GM18861 (cell line): ENCODE results near the gene RAD23B.
"Not testable (repeated sequence)": the region's sequence is repeated elsewhere in the genome, so short reads cannot be mapped to it uniquely, and the experiment has no call there.

Source experiments
- ATAC-seq: cut with Tn5 transposase; IDR thresholded peaks from one replicate; pipeline ENCODE4 v1.9.1; 2021; ENCODE audit not compliant: unreplicated experiment

Gene RAD23B

GRCh38 chr9:107292821-107293542, 9.9 kb downstream of the RAD23B start:
- ATAC-seq, result no peak

DNA sequence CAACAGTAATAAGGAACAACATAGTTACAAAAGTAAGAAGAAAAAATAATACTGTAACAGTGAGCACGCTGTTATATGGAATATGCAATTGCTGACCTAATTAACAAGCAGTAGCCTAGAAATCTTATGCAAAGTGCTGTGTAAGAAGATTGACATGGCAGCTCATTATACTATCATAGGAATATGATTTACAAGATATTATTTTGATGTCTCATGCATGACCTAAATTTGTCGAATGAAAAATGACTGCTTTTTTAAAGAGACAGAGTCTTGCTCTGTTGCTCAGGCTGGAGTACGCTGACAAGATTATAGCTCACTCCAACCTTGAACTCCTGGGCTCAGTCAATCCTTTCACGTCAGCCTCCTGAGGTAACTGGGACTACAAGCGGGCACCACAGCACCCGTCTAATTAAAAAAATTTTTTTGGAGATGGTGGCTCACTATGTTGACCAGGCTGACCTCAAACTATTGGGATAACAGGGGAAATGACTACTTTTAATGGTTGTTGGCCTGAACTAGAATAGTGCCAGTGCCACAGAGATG, 10.5 kb downstream of the RAD23B start:
- no peak for ATAC-seq

DNA sequence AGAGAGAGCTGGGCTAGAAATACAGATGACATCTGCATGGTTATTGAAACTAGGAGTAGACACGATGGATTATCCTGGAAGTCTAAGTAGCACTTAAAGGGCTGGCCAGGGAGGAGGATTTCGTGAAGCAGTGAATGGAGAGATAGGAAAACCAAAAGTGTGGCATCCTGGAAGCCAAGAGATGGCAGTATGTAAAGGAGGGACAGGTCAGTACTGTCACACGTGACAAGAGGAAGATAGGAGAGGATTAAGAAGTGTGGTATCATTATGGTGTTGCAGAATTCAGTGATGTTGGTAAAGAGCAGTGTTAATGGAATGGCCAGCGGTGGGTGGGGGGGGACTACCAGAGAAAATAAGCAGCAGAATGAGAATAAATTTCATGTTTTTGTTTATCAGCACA, 11.7 kb downstream of the RAD23B start:
- no peak for ATAC-seq

DNA sequence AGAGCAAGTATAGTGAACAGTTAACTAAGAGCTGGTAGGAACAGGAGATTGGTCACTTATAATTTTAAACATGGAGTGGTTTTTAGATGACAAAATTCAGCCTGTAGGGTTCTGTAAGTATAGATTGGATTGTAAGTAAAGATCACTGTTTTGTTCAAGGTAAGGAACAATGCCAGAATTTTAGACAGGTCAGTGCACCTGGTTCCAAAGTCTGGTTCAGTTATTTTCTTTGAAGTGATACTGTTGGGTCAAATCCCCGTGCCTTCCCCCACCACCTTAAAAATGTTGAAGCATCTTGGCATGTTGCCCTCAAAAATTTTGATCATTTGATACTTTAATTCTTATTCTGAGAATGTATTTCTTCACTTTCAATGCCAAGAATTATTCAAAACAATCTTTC, 12.9 kb downstream of the RAD23B start:
- no peak for ATAC-seq

DNA sequence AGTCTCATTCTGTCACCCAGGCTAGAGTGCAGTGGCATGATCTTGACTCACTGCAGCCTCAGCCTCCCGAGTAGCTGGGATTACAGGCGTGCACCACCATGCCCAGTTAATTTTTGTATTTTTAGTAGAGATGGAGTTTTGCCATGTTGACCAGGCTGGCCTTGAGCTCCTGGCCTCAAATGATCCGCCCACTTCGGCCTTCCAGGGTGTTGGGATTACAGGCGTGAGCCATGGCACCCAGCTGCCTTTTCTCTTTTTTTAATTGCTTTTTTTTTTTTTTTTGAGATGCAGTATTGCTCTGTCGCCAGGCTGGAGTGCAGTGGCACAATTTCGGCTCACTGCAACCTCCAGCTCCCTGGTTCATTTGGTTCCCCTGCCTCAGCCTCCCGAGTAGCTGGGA, 13.5 kb downstream of the RAD23B start:
- not testable (repeated sequence) for ATAC-seq

GRCh38 chr9:107299437-107299836, 16.4 kb downstream of the RAD23B start:
- ATAC-seq, result no peak

- no peak for ATAC-seq
Observed at GRCh38 chr9:107306308-107306707, 23.2 kb downstream of the RAD23B start.

- no peak for ATAC-seq
Observed at GRCh38 chr9:107307331-107307730, 24.3 kb downstream of the RAD23B start.

GRCh38 chr9:107308461-107308860, 25.4 kb downstream of the RAD23B start:
- no peak for ATAC-seq

DNA sequence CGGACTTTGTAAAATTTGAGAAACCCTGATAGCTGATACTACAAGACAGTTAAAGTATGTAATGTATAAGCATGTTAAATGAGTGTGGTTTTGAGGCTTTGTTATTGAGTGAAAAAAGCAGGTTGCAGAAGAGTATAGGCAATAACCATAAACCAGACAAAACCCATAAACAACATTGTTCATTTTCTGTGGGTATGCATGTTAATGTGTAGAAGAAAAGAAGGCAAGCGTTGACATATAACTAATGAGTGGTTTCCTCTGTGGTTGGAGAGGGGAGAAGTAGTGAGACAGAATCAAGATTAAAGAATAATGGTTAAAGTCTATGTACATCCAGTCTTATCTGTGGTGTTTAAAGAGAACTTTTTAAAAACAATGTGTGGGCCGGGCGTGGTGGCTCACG, 26.2 kb downstream of the RAD23B start:
- peak; percentile 94 for ATAC-seq

DNA sequence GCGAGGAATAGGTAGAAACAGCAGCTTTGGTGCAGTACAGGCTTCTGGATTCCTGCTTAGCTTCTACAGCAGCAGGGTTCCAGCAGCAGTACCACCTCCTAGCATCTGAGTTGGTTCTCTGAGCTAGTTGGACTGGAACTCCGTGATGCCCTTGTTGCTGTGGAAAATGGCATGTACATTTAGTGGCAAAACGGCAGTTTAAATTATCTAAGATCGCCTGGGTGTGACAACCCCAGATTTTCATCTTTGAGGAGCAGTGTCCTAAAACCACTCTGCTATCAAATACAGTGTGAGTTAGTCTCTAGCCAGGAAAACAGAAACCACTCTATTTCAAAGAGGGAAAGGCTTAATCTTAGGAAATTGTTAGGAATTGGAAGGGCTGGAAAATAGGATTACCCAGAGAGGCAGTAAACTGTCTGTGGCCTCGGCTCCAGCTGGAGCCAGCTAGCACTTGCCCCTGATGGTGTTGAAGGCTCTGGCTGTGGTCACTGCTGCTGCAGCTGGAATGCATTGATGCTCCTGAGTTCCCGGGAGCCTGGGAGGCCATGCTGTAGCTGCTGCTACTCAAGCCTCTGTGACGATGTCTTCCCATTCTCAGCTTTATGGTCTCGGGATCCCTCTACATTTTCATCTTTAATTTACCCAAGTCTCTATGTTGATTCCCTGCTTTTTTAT, 29.4 kb downstream of the RAD23B start:
- no peak for ATAC-seq

GRCh38 chr9:107313555-107314096, 30.5 kb downstream of the RAD23B start:
- no peak for ATAC-seq

GRCh38 chr9:107314763-107315162, 31.7 kb downstream of the RAD23B start:
- no peak for ATAC-seq

- no peak for ATAC-seq
Observed at GRCh38 chr9:107316795-107317661, 33.9 kb downstream of the RAD23B start.

GRCh38 chr9:107322643-107323042, 39.6 kb downstream of the RAD23B start:
- no peak for ATAC-seq

DNA sequence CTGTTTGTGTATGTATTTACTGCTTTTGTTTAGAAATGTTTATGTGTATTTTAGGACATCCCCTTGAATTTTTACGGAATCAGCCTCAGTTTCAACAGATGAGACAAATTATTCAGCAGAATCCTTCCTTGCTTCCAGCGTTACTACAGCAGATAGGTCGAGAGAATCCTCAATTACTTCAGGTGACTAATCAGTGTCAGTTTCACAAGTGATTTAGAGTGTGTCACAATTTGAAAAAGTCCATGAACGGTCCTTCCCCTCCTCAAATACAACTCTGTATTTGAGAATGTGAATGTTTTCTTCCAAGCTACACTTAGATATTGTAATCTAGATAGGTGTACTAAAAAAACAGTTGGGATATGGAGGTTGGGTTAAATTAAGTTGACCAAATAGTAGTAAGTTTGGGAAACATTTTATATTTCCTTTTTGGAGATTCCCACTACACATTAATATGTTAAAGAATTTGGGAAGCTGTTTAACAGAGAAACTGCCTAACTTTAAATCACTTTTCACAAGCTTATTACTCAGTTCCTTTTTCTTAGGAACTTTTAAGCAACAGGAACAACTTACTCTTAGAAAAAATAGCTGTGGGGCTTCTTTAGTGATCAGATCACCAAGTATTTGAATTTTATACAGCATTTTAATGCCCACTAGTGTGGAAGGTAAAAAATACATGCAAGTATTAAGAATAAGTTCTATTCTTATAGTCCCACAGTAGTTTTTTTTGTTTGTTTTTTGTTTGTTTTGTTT, 40.9 kb downstream of the RAD23B start:
- ATAC-seq, result no peak

DNA sequence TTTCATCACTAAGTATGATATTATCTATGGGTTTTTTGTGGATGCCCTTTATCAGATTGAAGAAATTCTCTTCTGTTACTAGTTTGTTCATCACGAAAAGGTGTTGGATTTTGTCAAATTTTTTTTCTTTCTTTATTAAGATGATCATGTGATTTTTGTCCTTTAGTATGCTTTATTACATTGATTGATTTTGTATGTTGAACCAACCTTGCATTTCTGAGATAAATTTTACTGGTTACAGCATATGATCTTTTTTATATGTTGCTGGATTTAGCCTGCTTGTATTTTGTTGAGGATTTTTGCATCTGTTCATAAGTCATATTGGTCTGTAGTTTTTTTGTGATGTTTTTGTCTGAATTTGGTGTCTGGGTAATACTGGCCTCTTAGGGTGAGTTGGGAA, 42.8 kb downstream of the RAD23B start:
- ATAC-seq, result no peak

DNA sequence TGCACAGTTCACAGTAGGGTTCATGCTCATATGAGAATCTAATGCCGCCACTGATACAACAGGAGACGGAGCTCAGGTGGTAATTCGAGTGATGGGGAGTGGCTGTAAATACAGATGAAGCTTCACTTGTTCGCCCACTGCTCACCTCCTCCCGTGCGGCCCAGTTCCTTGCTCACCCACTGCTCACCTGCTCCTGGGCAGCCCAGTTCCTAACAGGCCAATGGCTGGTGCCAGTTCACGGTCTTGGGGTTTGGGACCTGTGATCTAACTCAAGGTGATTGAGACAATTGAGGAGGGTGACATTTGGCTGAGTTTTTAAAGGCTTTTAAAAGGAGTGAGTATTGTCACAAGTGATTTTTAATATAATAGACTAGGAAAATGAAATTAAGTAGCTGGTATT, 45.4 kb downstream of the RAD23B start:
- ATAC-seq, result no peak

GRCh38 chr9:107330420-107330819, 47.3 kb downstream of the RAD23B start:
- no peak for ATAC-seq

GRCh38 chr9:107332883-107333282, 49.8 kb downstream of the RAD23B start:
- no peak for ATAC-seq

- ATAC-seq, result no peak
Observed at GRCh38 chr9:107333363-107333762, 50.3 kb downstream of the RAD23B start.
